Fibroblast of upper back skin (primary cell): ENCODE measurements around the gene ZSCAN30.

Experiments
- DNase-seq: peaks from one replicate; pipeline ENCODE4 v3.0.0-alpha.2; 2013

ZSCAN30 gene

DNA sequence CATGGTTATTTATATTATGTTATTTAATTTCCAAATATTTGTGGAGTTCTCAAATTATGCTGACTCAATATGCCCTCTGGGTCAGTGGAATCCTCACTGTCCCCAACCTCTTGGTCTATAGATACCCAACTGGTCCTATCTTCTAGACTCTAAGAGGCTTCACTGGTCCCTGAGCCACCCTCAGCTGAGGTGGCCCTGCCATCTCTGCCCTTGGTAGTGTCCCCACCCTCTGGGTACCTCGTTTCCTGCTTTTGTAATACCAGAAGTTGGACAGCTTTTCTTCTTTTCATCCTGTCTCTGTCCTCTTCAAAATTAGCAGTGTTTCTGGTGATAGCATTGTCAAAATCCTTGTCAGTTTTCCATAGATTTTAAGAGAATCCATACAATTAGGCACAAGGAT lies 11.9 kb downstream of the ZSCAN30 start:
- DNase-seq, result no peak

DNA sequence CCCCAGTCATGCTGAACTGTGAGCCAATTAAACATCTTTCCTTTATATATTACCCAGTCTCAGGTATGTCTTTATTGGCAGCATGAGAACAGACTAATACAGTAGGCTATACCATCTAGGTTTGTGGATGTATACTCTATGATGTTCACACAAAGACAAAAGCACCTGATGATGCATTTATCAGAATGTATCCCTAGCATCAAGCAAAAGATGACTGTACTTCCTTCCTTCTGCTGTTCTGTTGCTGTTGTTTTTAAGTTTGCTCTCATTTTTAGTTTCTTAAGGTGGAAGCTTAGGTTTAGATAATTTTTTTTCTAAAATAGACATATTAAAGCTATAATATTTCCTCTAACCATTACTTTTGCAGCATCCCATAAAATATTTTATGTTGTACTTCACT lies 12.4 kb downstream of the ZSCAN30 start:
- no peak for DNase-seq

DNA sequence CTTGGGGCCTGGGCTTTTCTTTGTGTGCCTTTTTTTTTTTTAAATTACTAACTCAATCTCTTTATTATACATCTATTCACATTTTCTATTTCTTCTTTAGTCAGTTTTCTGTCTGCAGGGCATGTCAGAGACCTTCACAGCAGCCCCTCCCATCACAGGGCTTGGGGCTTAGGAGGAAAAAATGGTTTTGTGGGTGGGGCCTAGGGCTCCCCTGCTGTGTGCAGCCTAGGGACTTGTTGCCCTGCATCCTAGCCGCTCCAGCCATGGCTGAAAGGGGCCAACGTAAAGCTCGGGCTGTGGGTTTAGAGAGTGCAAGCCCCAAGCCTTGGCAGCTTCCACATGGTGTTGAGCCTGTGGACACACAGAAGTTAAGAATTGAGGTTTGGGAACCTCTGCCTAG lies 13.8 kb downstream of the ZSCAN30 start:
- no peak for DNase-seq

DNA sequence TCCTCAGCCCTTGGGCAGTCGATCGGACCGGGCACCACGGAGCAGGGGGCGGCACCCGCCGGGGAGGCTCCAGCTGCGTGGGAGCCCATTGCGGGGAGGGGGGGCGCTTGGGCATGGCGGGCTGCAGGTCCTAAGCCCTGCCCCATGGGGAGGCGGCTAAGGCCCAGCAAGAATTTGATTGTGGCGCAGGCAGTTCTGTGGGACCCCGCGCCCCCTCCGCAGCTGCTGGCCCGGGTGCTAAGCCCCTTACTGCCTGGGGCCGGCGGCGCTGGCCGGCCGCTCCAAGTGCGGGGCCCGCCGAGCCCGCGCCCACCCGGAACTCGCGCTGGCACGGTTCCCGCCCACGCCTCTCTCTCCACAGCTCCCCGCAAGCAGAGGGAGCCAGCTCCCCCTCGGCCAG lies 18.4 kb downstream of the ZSCAN30 start:
- DNase-seq, result no peak

DNA sequence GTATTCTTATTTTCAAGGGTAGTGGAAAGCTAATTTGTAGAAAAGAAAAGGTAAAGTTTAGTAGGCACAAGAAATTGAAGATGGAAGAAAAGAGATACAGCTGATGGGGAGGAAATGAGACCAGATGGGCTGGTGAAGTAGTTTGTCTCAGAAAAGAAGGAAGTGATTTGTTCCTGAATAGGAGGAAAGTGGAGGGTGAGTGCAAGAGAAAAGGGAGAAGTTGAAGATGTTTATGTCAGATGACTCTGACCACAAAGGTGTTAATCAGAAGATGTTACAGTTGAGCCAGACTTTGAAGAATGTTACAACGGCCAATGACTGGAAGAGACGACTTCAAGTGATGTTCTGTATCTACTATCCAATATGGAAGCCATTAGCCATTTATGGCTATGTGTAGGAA lies 21.2 kb downstream of the ZSCAN30 start:
- no peak for DNase-seq

DNA sequence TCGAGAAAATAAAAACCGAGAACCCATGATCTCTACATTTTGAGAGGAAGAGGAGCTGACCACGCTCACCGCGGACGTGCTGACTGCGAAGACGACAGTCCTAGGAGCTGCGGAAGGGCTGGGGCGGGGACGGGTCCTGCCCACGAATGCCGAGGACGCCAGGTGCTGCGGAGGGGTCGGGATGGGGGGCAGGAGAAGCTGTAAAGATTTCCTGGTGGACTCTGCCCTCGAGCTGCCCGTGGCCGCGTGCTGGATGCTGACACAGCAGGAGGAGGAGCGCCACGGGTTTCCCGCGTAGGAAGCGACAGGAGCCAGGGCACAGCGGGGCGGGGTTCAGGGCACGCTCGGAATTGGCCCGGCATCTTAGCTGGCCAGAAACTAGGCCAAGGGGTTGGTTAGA lies 22.2 kb downstream of the ZSCAN30 start:
- no peak for DNase-seq

DNA sequence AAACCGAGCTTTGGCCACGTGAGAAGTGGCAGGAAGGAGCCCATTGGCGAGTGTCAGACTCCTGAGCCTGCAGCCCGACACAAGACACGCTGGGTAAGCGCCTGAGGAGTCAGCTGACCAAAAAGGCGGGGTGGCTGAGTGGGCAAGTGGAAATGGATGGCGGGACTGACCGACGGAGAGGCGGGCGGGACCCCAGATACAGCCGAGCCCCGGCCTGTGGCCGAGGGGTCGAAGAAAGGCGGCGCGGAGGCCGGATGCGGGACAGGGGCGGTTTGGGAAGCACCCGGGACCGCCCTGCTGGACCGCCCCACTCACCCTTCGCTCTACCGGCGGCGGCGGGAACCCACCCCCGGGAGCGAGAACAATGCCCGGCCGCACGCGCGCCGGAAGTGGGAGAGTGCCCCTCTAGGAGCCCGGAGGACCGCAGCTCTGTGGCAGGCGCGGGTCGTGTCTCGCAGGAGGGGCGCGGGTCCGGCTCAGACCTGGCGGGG lies 22.8 kb downstream of the ZSCAN30 start:
- peak; percentile 57 for DNase-seq

DNA sequence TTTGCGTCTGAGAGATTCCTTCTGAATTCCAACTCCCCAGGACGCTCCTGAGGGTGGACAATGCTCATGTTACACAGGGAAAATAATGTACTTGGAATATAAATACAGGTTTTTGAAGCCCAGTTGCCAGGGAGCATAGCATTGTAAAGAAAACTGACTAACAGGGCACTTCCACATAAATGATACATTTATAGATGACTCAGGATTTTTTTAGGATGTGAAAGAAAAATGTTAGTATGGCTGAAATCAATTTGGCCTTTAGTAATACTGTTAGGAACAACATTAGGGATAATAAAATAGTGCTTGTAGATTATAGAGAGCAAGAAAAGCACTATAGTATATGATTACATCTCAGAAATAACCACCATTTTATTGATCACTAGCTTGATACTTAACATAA lies 25.6 kb downstream of the ZSCAN30 start:
- no peak for DNase-seq

DNA sequence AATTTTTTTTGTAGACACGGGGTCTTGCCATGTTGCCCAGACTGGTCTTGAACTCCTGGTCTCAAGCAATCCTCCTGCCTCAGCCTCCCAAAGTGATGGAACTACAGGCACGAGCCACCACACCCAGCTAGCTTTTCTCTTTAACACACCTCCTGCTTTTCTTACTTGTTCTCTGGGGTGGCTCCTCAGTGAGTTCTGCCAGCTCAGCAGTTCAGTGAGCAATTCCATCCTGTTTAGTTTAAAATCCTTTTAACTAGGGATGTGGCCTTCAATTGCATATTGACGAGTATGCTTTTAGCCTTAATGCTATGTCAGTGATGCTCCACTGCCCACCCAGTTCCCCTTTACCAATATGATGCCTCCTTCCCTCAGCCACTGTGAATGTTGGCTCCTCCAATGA lies 33.1 kb downstream of the ZSCAN30 start:
- no peak for DNase-seq

DNA sequence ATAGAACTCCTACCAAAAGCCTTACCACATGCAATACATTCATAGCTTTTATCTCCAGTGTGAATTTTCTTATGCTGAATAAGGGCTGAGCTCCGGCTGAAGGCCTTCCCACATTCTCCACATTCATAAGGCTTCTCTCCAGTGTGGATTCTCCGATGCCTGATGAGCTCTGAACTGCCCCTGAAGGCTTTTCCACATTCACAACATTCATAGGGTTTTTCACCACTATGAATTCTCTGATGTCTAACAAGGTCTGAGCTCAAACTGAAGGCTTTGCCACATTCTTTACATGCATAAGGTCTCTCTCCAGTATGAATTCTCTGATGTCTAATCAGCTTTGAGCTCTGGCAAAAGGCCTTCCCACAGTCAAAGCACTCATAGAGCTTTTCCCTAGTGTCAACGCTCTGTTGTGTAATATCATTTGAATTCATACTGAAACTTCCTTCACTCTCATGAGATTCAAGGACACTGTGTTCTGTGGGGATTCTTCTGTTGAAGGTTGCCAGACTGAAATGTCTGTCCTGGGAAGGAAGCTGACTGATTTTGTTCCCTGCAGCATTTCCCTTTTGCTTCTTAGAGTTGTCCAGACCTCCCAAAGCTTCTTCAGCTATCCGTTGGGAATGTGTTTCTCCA lies 36.3 kb downstream of the ZSCAN30 start:
- DNase-seq, result no peak

DNA sequence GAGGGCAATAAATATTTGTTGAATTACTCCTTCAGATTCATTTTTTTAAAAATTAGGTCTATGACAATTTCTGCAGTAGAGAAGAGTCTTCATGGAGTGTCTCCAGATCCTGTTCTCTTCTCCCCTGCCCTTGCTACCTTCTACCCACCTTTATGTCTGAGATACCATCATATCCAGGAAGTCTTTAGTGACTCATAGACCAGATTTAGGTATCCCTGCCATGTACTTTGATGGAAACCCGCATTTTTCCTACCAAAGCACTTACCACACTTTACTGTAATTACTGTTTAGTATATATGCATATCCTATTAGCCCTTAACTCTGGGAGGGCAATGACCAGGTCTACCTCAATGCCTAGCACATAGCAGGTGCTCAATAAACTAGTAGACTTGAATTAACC lies 37.6 kb downstream of the ZSCAN30 start:
- DNase-seq, result no peak

DNA sequence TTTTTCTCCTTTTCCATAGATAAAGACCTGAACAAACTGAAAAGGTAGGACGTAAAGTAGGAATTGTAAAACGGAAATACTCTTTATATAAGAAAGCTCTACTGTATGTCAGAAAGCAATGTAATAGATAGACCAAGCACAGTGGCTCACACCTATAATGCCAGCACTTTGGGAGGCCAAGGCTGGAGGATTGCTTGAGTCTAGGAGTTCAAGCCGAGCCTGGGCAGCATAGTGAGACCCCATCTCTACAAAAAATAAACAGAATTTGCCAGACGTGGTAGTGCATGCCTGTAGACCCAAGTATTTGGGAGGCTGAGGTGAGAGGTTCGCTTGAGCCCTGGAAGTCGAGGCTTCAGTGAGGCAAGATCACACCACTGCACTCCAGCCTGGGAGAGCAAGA lies 41.6 kb downstream of the ZSCAN30 start:
- DNase-seq, result no peak

DNA sequence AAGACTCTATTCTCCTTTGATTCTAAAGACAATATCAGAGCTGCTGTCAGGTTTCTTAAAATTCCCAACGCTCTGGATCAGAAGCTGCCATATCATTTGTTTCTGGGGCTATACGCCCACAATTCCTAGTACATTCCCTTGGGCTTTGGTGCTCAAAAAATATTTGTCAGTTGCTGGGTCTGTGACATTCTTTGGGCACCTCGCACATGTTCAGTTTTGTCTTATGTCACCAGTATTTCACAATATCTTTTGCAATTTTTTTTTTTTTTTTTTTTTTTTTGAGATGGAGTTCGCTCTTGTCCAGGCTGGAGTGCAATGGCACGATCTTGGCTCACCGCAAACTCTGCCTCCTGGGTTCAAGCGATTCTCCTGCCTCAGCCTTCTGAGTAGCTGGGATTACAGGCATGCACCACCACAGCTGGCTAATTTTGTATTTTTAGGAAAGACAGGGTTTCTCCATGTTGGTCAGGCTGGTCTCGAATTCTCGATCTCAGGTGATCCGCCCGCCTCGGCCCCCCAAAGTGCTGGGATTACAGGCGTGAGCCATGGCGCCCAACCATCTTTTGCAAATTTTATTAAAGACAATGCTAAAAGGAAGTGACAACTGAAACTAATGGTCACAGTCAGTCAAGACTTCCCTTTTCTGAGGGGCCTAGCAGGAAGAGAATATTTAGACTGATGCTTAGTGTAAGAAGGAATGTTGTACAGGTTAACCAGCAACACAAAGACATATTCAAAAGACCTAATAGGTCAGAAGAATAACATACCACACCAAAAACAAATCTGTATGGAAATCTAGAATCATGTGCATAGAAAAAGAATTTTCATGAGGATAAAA lies 42.4 kb downstream of the ZSCAN30 start:
- DNase-seq, result no peak

DNA sequence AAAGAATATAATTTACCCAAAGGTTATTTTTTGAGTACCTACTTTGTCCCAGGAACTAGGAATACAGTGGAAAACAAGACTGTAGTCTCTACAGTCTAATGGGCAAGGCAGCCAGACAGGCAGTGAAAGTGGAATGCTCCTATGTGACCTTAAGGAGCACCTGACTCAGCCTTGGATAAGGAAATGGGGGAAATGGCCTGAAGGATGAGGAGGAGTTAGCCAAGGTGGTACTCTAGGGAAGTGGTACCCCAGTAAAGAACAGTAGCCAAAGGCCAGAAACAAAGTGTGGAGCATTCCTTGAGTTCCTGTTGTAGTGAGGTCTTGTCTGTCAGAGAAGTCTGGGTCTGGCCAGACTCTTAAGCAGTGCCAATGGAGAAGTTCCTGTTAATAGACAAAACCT lies 43.2 kb downstream of the ZSCAN30 start:
- DNase-seq, result no peak

DNA sequence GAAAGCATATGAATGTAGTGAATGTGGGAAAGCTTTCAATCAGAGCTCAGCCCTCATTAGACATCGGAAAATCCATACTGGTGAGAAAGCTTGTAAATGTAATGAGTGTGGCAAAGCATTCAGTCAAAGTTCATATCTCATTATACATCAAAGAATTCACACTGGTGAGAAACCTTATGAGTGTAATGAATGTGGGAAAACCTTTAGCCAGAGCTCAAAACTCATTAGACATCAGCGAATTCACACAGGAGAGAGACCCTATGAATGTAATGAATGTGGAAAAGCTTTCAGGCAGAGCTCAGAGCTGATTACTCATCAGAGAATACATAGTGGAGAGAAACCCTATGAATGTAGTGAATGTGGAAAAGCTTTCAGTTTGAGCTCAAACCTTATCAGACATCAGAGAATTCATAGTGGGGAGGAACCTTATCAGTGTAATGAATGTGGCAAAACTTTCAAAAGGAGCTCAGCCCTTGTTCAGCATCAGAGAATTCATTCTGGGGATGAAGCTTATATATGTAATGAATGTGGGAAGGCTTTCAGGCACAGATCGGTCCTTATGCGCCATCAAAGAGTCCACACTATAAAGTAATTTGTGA lies 44.2 kb downstream of the ZSCAN30 start:
- DNase-seq, result no peak

DNA sequence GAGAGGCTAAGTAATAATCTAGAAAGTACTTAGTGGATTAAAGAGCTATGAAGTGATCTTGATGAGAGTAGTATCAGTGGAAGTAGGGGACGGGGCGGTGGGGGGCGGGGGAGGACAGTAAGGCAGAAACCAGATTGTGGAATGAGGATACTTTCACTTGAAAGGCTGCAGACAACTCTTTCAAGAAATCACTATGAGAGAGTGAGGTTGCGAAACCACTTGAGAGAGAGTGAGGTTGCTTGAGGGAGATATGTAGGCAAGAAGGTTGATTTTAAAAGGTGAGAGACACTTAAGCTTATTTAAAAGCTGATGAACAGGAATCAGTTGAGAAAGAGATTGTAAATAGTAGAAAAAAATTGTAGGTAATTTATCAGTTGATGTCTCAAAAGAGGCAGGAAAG lies 45.4 kb downstream of the ZSCAN30 start:
- no peak for DNase-seq

DNA sequence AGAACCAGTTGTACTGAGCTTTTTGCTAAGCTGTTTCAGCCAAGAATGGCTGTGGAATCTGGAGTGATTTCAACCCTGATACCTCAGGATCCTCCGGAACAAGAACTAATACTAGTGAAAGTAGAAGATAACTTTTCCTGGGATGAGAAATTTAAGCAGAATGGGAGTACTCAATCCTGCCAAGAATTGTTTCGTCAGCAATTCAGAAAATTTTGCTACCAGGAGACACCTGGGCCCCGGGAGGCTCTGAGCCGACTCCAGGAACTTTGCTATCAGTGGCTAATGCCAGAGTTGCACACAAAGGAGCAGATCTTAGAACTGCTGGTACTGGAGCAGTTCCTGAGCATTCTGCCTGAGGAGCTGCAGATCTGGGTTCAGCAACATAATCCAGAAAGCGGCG lies 47.6 kb downstream of the ZSCAN30 start:
- no peak for DNase-seq

DNA sequence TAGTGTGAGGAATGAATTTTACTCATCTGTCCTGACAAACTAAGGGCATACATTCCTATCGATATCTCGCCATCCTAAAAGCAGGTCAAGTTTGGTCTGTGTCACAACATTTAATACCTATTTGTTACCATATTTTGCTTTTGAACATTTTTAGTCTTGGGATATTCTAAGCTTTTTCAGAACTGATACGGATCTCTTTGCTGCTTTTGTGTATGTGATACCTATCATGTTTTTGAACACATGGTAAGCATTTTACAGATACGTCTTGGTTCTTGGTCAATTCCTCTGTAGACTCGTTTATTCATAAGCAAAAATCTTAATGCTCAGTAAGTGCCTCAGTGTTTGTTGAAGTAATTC lies 48.6 kb downstream of the ZSCAN30 start:
- no peak for DNase-seq

DNA sequence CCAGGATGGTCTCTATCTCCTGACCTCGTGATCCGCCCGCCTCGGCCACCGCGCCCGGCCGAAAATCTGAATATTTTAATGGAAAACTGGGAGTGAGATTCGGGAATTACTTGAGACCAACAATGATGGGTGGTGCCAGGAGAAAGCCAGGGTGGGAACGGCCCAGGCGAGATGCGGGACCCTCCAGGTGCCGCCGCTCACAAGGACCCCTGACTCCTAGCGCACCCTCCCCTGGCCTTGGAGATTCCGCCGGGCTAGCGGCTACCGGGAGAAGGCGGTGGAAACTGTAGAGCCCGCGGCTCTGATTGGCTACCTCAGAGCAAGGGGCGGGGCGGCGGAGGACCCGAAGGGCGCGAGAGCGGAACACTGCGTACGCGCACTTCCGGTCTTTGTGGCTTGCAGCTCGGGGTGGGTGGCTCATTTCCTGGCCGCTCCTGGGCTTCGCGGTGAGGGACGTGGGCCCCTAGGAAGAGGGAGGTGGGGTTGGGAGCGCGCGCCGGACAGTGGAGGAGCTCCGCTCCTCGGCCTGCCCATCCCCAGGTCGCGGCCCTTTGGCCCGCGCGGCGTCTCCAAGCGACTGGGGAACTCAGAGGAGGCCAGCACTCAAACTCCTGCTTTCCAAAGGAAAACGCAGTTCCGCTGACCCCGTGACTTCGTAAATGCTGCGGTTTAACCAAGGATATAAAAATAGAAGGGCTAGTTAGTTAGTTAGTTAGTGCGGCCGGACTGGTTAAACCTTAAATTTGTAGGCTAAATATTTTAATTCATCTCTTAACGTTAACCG lies 49.2 kb downstream of the ZSCAN30 start, which contains the start of gene ZNF397:
ZNF397 (plus strand) TSS at position 371 of the 784 bp plus-strand sequence. CDS start 1,437 bp downstream, outside the sequence.
- peak; percentile 97 for DNase-seq

DNA sequence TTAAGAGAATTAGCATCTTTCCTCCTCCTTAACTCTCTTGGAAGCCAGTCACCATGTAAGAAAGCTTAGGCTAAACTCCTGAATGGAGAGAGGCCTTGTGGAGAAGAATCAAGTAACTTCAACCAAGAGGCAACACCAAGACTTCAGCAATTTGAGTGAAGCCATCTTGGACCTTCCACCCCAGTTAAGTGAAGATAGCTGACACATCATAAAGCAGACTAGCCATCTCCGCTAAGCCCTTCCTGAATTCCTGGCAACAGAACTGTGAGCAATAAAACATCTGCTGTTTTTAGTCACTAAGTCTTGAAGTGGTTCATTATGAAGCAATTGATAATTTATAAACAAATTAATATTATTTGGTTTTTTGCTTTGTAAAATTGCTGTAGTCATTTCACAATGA lies 50.7 kb downstream of the ZSCAN30 start:
- DNase-seq, result no peak

DNA sequence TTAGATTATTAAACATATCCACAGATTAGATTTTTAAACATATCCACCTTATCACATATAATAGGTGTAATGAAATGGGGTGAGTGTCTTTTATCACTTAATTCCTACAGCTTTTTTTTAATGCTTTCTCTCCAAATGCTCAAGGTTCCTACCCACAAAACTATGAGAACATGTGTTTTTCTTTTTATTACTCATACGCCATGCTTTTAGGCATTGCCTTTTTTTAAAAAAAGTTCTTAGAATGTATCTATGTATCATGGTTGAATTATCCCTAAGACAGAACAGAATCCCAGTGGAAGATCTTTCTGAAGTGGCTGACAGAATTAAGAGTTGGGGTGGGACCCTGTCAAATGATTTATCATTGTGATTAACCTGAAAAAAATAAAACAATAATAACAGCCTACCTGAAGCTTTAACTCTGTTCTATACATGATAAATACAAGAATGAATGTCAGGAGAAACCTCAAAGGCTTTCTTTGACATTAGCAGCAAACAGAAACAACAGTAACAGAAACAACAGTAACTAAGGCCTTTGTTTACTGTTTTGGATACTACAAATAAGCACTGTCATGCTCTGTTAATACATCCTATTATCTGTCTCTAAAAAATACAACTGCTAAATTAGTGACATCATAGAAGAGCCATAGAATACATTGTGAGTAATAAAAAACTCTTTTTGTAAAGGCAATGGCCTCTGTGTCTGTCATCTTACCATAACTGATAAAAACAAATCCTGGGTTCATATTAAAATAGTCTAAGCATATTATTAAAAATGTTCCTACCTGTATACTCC lies 53.3 kb downstream of the ZSCAN30 start:
- DNase-seq, result peak; percentile 5

DNA sequence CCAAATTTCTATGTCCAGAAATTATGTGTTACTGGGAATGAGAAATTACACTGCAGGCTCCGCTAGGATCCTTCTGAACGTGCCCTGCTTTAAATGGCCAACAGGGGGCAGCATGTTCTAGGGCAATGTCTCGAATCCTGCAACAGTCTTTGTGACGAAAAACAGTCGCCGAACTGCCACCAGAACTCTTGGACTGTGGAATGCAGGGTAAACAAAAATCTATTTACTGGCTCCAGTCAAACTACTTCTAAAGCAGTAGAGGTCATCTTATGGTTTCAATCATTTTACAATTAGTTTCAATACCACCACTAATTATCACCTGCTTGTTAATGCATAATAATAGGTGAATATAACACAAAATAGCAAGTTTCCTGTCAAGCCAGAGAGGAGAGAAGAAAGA lies 59.0 kb downstream of the ZSCAN30 start:
- peak; percentile 62 for DNase-seq
